Measurements from ENCODE around the gene ZNF497.

ZNF497 gene

DNA sequence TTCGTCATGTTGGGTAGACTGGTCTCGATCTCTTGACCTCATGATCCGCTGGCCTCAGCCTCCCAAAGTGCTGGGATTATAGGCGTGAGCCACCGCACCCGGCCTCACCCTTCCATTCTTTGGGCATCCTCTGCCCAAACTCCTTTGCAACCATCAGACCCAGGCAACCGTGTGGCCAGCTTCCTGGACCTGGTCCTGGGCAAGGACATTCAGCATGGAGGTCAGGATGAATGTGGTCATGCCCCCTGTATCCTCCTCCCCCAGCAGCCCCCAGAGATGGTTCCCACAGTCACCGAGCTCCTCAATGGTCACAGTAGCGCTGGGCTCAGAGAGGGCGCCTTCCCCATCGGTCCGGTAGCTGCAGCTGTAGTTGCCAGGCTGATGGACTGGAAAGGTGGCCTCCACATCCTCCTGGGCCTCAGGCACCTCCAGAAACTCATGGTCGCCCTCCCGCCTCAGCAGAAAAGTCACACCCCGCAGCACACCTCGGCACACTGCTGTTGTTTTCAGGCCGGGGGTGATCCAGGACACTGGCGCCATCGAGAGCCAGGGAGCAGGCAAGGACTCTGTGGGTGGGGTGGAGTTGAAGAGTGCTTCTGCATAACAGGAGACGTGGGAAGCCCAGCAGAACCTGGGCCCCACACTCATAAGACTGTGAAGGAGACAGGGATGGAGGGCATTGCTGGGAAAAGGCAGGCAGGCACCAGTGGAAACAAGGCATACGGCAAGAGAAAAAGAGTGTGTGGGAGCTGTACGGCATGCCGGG is 10.4 kb downstream of the ZNF497 start:
- H3K9ac ChIP-seq: no peak overlapping the region
- H3K36me3 ChIP-seq (ENCODE audit: insufficient read depth): no peaks in the 10 kb centered on the region
- H4K20me1 ChIP-seq (ENCODE audit: insufficient read depth): no peaks in the 10 kb centered on the region
- no peak overlapping the region for H2AFZ ChIP-seq (ENCODE audit: low read depth)
- peaks cover 3% of the 10 kb centered on the region for H3K4me1 ChIP-seq (ENCODE audit: low read depth, poor library complexity, severe bottlenecking)
- H3K79me2 ChIP-seq (ENCODE audit: insufficient read depth, low read depth): no peaks in the 10 kb centered on the region
- no peak overlapping the region for H3K27ac ChIP-seq
- TF ChIP-seq, protein P1, sequence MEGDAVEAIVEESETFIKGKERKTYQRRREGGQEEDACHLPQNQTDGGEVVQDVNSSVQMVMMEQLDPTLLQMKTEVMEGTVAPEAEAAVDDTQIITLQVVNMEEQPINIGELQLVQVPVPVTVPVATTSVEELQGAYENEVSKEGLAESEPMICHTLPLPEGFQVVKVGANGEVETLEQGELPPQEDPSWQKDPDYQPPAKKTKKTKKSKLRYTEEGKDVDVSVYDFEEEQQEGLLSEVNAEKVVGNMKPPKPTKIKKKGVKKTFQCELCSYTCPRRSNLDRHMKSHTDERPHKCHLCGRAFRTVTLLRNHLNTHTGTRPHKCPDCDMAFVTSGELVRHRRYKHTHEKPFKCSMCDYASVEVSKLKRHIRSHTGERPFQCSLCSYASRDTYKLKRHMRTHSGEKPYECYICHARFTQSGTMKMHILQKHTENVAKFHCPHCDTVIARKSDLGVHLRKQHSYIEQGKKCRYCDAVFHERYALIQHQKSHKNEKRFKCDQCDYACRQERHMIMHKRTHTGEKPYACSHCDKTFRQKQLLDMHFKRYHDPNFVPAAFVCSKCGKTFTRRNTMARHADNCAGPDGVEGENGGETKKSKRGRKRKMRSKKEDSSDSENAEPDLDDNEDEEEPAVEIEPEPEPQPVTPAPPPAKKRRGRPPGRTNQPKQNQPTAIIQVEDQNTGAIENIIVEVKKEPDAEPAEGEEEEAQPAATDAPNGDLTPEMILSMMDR (conservative IDR thresholded peaks at IDR 0.05; ENCODE audit: low read depth, low read length): no peak
- no peak overlapping the region for H3K4me2 ChIP-seq
- H3K27me3 ChIP-seq (ENCODE audit: insufficient read depth, low read depth): peaks cover 9% of the 10 kb centered on the region; the same call in 1 of the 2 replicates
- H3K4me3 ChIP-seq (IDR thresholded peaks at IDR 0.05; ENCODE audit: insufficient read depth, low read depth, low read length): no peak overlapping the region

DNA sequence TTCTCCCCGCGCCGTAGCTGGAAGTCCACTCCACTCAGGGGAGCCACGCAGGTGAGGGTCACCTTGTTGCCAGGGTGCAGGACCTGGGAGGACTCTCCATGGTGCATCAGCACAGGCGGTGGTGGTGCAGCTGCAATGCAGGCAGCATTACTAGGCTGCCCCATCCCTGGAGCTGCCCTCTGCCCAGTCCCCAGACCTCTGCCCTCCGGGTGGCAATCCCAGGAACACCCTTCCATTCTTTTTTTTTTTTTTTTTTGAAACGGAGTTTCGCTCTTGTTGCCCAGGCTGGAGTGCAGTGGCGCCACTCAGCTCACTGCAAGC is 11.0 kb downstream of the ZNF497 start:
- peaks cover 3% of the 10 kb centered on the region for H3K4me1 ChIP-seq (ENCODE audit: low read depth, poor library complexity, severe bottlenecking)
- no peak overlapping the region for H3K4me2 ChIP-seq
- no peaks in the 10 kb centered on the region for H4K20me1 ChIP-seq (ENCODE audit: insufficient read depth)
- TF ChIP-seq, protein P1 (conservative IDR thresholded peaks at IDR 0.05; ENCODE audit: low read depth, low read length): no peak
- no peak overlapping the region for H2AFZ ChIP-seq (ENCODE audit: low read depth)
- no peaks in the 10 kb centered on the region for H3K36me3 ChIP-seq (ENCODE audit: insufficient read depth)
- H3K4me3 ChIP-seq (IDR thresholded peaks at IDR 0.05; ENCODE audit: insufficient read depth, low read depth, low read length): no peak overlapping the region
- H3K27ac ChIP-seq: no peak overlapping the region
- peaks cover 13% of the 10 kb centered on the region; the same call in 1 of the 2 replicates for H3K27me3 ChIP-seq (ENCODE audit: insufficient read depth, low read depth)
- H3K9ac ChIP-seq: no peak overlapping the region
- no peaks in the 10 kb centered on the region for H3K79me2 ChIP-seq (ENCODE audit: insufficient read depth, low read depth)

DNA sequence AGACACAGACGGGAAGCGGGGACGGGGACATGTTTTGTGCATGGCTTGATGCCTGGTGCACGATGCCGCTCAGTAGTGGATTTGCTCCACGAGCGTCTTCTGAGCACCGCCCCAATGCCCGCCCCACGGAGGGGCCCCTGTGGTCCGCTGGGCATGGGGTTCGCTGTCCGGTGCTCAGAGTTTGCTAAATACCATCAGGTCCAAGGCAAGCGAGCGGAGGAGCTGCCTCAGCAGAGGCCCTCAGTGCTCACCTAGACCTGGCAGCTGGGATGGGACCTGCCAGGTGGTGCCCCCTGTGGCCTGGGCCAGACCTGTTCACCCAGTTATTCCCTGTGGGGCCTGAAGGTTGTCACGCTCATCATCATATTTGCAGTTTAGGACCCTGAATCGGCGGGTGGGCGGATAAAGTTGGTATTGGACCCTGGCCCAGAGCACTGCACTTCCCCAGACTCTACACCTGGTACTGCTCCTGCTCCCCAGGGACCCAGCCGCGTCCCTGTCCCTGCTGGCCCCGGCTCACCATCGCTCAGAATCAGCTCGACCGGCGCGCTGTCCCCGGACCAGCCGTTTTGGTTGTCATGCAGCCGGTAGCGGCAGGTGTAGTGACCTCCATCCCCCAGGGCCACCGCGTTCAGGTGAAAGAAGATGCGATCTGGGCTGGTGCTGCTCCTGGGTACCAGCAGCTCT is 11.5 kb downstream of the ZNF497 start:
- TF ChIP-seq, protein P1 (conservative IDR thresholded peaks at IDR 0.05; ENCODE audit: low read depth, low read length): no peak
- Histone ChIP-seq H3K4me3 (IDR thresholded peaks at IDR 0.05; ENCODE audit: insufficient read depth, low read depth, low read length) (no peak overlapping the region), H4K20me1 (ENCODE audit: insufficient read depth) (no peaks in the 10 kb centered on the region), H3K27me3 (ENCODE audit: insufficient read depth, low read depth) (peaks cover 13% of the 10 kb centered on the region; the same call in 1 of the 2 replicates), H2AFZ (ENCODE audit: low read depth) (no peak overlapping the region), H3K79me2 (ENCODE audit: insufficient read depth, low read depth) (no peaks in the 10 kb centered on the region), H3K4me1 (ENCODE audit: low read depth, poor library complexity, severe bottlenecking) (peaks cover 3% of the 10 kb centered on the region), H3K9ac (no peak overlapping the region), H3K4me2 (no peak overlapping the region), H3K36me3 (ENCODE audit: insufficient read depth) (no peaks in the 10 kb centered on the region), H3K27ac (no peak overlapping the region)

DNA sequence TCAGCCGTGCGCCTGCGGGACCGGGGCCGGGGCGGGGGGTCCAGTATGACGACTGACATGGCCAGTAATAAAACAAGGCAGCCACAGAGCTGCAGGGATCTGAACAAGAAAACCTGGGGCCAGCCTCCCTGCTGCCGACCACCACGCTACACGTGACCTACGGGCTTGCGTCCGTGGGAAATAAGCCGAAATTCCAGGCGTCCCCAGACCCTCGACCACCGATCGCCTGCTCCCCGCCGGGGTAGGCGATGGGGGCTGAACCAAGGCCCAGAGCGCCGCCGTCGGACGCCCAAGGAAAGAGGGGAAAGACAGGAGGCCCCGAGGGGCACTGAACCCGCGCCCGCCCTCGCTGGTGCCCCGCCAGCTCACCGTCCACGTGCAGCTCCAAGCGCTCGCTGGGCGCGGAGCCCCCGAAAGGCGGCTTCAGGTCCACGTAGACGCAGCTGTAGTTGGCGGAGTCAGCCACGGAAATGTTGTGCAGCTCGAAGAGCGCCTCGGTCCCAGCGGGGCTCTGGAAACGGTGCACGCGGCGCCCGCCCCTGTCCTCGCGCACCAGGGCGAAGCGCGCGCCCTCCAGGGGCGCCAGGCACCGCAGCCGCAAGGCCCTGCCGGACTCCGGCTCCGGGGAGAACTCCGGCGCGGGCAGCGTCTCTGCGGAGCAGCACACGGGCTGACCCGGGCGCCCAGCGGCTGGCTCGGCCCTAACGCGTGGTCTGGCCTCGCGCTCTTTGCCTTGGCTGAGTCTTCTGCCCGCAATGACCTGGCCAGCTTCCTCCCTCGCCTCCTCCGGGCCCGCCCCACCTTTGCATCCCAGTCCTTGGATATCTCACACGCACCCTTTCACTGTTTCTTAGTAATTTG is 12.3 kb downstream of the ZNF497 start:
- Histone ChIP-seq H3K4me3 (IDR thresholded peaks at IDR 0.05; ENCODE audit: insufficient read depth, low read depth, low read length) (no peak overlapping the region), H3K36me3 (ENCODE audit: insufficient read depth) (no peaks in the 10 kb centered on the region), H3K27ac (no peak overlapping the region), H3K9ac (no peak overlapping the region), H3K4me2 (no peak overlapping the region), H3K4me1 (ENCODE audit: low read depth, poor library complexity, severe bottlenecking) (no peaks in the 10 kb centered on the region), H4K20me1 (ENCODE audit: insufficient read depth) (no peaks in the 10 kb centered on the region), H2AFZ (ENCODE audit: low read depth) (no peak overlapping the region), H3K27me3 (ENCODE audit: insufficient read depth, low read depth) (peaks cover 13% of the 10 kb centered on the region; the same call in 1 of the 2 replicates), H3K79me2 (ENCODE audit: insufficient read depth, low read depth) (no peaks in the 10 kb centered on the region)
- TF ChIP-seq, protein P1 (conservative IDR thresholded peaks at IDR 0.05; ENCODE audit: low read depth, low read length): no peak
